Endodermal cell (in vitro differentiated cells): ENCODE results near the gene TRIM14. TPM values are rescaled to one million over a fixed set of nuclear protein-coding genes. Genes with fewer than 3 reads are reported as not detected.
"Not testable (repeated sequence)": the region's sequence is repeated elsewhere in the genome, so short reads cannot be mapped to it uniquely, and the experiment has no call there.

Experiments
- DNase-seq: peaks from one replicate; pipeline ENCODE4 v3.0.0-alpha.2; 2017
- H3K27ac ChIP-seq: 2 replicates; pipeline ENCODE4 v1.5.1; 2013; ENCODE audit warnings: mild to moderate bottlenecking, low read depth, low read length, moderate library complexity
- H3K27me3 ChIP-seq: 2 replicates; pipeline ENCODE4 v1.6.1; 2013; ENCODE audit warnings: mild to moderate bottlenecking, low read length, moderate library complexity; ENCODE audit not compliant: insufficient read depth, control insufficient read depth, poor library complexity, severe bottlenecking
- H3K36me3 ChIP-seq: 2 replicates; pipeline ENCODE4 v1.7.0; 2013; ENCODE audit warnings: mild to moderate bottlenecking, low read length, moderate library complexity; ENCODE audit not compliant: control insufficient read depth, insufficient read depth
- H3K4me1 ChIP-seq: one replicate; pipeline ENCODE4 v1.7.0; 2013; ENCODE audit warnings: low read length; ENCODE audit not compliant: control insufficient read depth, insufficient read depth
- H3K4me3 ChIP-seq: 2 replicates; pipeline ENCODE4 v1.5.1; 2013; ENCODE audit warnings: mild to moderate bottlenecking, low read length, moderate library complexity
- H3K9ac ChIP-seq: 2 replicates; pipeline ENCODE4 v1.6.1; 2013; ENCODE audit warnings: mild to moderate bottlenecking, low read length, moderate library complexity; ENCODE audit not compliant: poor library complexity, severe bottlenecking; ENCODE audit errors: extremely low read depth
- H3K9me3 ChIP-seq: 2 replicates; pipeline ENCODE4 v1.6.1; 2013; ENCODE audit warnings: mild to moderate bottlenecking, low read length, moderate library complexity; ENCODE audit not compliant: control insufficient read depth
- H3K27ac Mint-ChIP-seq: 2 replicates; pipeline ENCODE4 v1.8.0; 2020; ENCODE audit warnings: mixed read lengths
- H3K27me3 Mint-ChIP-seq: 2 replicates; pipeline ENCODE4 v1.8.0; 2021; ENCODE audit warnings: mild to moderate bottlenecking, mixed read lengths; ENCODE audit not compliant: insufficient read depth
- H3K36me3 Mint-ChIP-seq: 2 replicates; pipeline ENCODE4 v1.8.0; 2020; ENCODE audit warnings: low read depth, mixed read lengths
- H3K4me1 Mint-ChIP-seq: 2 replicates; pipeline ENCODE4 v1.8.0; 2020; ENCODE audit warnings: mixed read lengths
- H3K4me3 Mint-ChIP-seq: 2 replicates; pipeline ENCODE4 v1.8.0; 2020; ENCODE audit warnings: mild to moderate bottlenecking, moderate library complexity, mixed read lengths
- H3K9me3 Mint-ChIP-seq: 2 replicates; pipeline ENCODE4 v1.8.0; 2020; ENCODE audit warnings: mild to moderate bottlenecking, mixed read lengths
- WGBS, 2 experiments: methylation state at CpG; one replicate each; pipeline versions ENCODE4 v1.1.5 to v1.1.7; 2013; ENCODE audit warnings: missing lambda C conversion rate in 2 of 2, mixed read lengths in 1 of 2; ENCODE audit not compliant: insufficient coverage in 1 of 2, insufficient read length in 1 of 2; 5-methylcytosine and 5-hydroxymethylcytosine counted together
- total RNA-seq, 2 donors: library from RNA; stranded (reverse); fragmentation: NEBNext Ultra II Directional in 1 of 2; extraction: Animal tissue kit (Norgen Biotek cat#: 25700) in 1 of 2; gene quantifications; 2 replicates in 1 of 2; 3 replicates in 1 of 2; pipeline ENCODE4 v1.2.1, GENCODE V29; 2021
- TF ChIP-seq, protein P1 (sequence below): fragments of 200-600 bp; sonication (generic); conservative IDR thresholded peaks from 2 replicates; pipeline ENCODE4 v1.5.0; 2021; ENCODE audit warnings: antibody characterized with exemption, mild to moderate bottlenecking

The TRIM14 gene
- total RNA-seq, 2 donors from 2014 or later = 3.1 to 5.1 TPM

GRCh38 chr9:98120476-98120875, 1.5 kb upstream of the TRIM14 start:
- Mint-ChIP-seq H3K27ac (no peak overlapping the region), H3K4me1 (peaks cover 3% of the 10 kb centered on the region), H3K9me3 (no peaks in the 10 kb centered on the region), H3K4me3 (no peak overlapping the region), H3K27me3 (peaks cover 15% of the 10 kb centered on the region), H3K36me3 (peaks cover 11% of the 10 kb centered on the region)
- H3K36me3 ChIP-seq = peaks cover 4% of the 10 kb centered on the region
- H3K4me3 ChIP-seq = no peak overlapping the region
- no peak for DNase-seq
- TF ChIP-seq, protein P1, sequence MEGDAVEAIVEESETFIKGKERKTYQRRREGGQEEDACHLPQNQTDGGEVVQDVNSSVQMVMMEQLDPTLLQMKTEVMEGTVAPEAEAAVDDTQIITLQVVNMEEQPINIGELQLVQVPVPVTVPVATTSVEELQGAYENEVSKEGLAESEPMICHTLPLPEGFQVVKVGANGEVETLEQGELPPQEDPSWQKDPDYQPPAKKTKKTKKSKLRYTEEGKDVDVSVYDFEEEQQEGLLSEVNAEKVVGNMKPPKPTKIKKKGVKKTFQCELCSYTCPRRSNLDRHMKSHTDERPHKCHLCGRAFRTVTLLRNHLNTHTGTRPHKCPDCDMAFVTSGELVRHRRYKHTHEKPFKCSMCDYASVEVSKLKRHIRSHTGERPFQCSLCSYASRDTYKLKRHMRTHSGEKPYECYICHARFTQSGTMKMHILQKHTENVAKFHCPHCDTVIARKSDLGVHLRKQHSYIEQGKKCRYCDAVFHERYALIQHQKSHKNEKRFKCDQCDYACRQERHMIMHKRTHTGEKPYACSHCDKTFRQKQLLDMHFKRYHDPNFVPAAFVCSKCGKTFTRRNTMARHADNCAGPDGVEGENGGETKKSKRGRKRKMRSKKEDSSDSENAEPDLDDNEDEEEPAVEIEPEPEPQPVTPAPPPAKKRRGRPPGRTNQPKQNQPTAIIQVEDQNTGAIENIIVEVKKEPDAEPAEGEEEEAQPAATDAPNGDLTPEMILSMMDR = no peak
- H3K27ac ChIP-seq = no peak overlapping the region
- whole genome bisulfite sequencing, 2 experiments = 90 to 100% methylated on average over 2 to 3 of the region's 3 CpGs
- no peaks in the 10 kb centered on the region for H3K27me3 ChIP-seq
- no peaks in the 10 kb centered on the region for H3K9me3 ChIP-seq
- H3K4me1 ChIP-seq = peaks cover 6% of the 10 kb centered on the region
- H3K9ac ChIP-seq = no peak overlapping the region

GRCh38 chr9:98117984-98118639, 910 bp downstream of the TRIM14 start:
- H3K27me3 Mint-ChIP-seq = peaks cover 15% of the 10 kb centered on the region
- peak overlapping the region; percentile 73 for H3K4me3 ChIP-seq
- no peaks in the 10 kb centered on the region for H3K27me3 ChIP-seq
- no peaks in the 10 kb centered on the region for H3K36me3 Mint-ChIP-seq
- H3K9me3 Mint-ChIP-seq = no peaks in the 10 kb centered on the region
- H3K9ac ChIP-seq = no peak overlapping the region
- peak; percentile 64 for DNase-seq
- H3K27ac ChIP-seq = no peak overlapping the region
- H3K4me1 Mint-ChIP-seq = peaks cover 3% of the 10 kb centered on the region
- no peaks in the 10 kb centered on the region for H3K36me3 ChIP-seq
- 60 to 68% methylated on average over 5 of the region's 5 CpGs for WGBS, 2 experiments
- H3K9me3 ChIP-seq = no peaks in the 10 kb centered on the region
- no peak overlapping the region for H3K27ac Mint-ChIP-seq
- H3K4me3 Mint-ChIP-seq = peak overlapping the region; percentile 65
- TF ChIP-seq, protein P1 = peak; percentile 63
- H3K4me1 ChIP-seq = peaks cover 6% of the 10 kb centered on the region

- not testable (repeated sequence) for H3K9me3 ChIP-seq, H3K4me3 ChIP-seq, H3K27ac Mint-ChIP-seq, H3K4me1 Mint-ChIP-seq, H3K36me3 ChIP-seq, H3K36me3 Mint-ChIP-seq, DNase-seq, H3K9ac ChIP-seq, H3K4me1 ChIP-seq, H3K27ac ChIP-seq, H3K9me3 Mint-ChIP-seq, H3K27me3 ChIP-seq, H3K4me3 Mint-ChIP-seq
- 95 to 98% methylated on average over 4 to 6 of the region's 6 CpGs for WGBS, 2 experiments
- H3K27me3 Mint-ChIP-seq = peaks cover 15% of the 10 kb centered on the region
These were observed 1.9 kb downstream of the TRIM14 start for GRCh38 chr9:98117097-98117496.

- H3K4me3 ChIP-seq = no peak overlapping the region
- Mint-ChIP-seq H3K36me3 (peaks cover 2% of the 10 kb centered on the region), H3K27ac (no peak overlapping the region), H3K4me3 (no peak overlapping the region), H3K4me1 (peaks cover 4% of the 10 kb centered on the region), H3K27me3 (no peaks in the 10 kb centered on the region), H3K9me3 (no peaks in the 10 kb centered on the region)
- DNase-seq = no peak
- H3K9ac ChIP-seq = no peak overlapping the region
- no peaks in the 10 kb centered on the region for H3K4me1 ChIP-seq
- H3K27ac ChIP-seq = no peak overlapping the region
- WGBS, 2 experiments = 76% methylated on average over 3 of the region's 3 CpGs; no CpG with 5 or more reads in 1 of the 2 experiments
- no peaks in the 10 kb centered on the region for H3K27me3 ChIP-seq
- TF ChIP-seq, protein P1 = no peak
- H3K36me3 ChIP-seq = no peaks in the 10 kb centered on the region
- no peaks in the 10 kb centered on the region for H3K9me3 ChIP-seq
These were observed 10.0 kb downstream of the TRIM14 start for GRCh38 chr9:98109052-98109451.
